Measurements from ENCODE around the gene SLC26A1. TPM values are rescaled to one million over a fixed set of nuclear protein-coding genes. Genes with fewer than 3 reads are reported as not detected.

SLC26A1 gene
- total and polyA plus RNA-seq, 8 donors = 0.28 to 1.7 (median 0.66) TPM

DNA sequence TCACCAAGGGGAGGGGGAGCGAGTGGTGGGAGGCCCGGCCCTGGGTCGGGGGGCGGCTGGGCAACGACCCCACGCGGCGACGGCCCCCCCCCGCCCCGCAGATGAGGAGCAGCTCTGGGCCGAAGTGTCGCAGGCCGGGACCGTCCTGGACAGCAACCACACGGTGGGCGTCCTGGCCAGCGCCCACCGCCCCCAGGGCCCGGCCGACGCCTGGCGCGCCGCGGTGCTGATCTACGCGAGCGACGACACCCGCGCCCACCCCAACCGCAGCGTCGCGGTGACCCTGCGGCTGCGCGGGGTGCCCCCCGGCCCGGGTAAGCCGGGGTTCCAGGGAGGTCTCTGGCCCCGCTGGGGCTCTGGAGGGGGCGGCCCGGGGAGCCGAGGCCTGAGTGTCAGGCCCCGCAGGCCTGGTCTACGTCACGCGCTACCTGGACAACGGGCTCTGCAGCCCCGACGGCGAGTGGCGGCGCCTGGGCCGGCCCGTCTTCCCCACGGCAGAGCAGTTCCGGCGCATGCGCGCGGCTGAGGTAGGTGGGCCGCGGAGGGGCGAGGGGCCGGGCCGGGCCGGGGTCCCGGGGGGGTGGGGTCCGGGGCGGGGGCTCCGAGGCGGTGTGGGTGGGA lies 9.5 kb upstream of the SLC26A1 start:
- DNase-seq = peak in 1 of 6 donors; percentile 50
- Histone ChIP-seq H3K36me3 (no peaks in the 10 kb centered on the region), H3K9me3 (no peaks in the 10 kb centered on the region), H3K4me3 (peak overlapping the region in 1 of 4 donors; percentile 10), H3K27ac (no peak overlapping the region), H3K4me1 (peaks cover 6 to 12% (median 11%) of the 10 kb centered on the region in 3 donors), H3K27me3 (peaks cover 0 to 18% (median 5%) of the 10 kb centered on the region in 4 donors)
- TF ChIP-seq, protein P1, sequence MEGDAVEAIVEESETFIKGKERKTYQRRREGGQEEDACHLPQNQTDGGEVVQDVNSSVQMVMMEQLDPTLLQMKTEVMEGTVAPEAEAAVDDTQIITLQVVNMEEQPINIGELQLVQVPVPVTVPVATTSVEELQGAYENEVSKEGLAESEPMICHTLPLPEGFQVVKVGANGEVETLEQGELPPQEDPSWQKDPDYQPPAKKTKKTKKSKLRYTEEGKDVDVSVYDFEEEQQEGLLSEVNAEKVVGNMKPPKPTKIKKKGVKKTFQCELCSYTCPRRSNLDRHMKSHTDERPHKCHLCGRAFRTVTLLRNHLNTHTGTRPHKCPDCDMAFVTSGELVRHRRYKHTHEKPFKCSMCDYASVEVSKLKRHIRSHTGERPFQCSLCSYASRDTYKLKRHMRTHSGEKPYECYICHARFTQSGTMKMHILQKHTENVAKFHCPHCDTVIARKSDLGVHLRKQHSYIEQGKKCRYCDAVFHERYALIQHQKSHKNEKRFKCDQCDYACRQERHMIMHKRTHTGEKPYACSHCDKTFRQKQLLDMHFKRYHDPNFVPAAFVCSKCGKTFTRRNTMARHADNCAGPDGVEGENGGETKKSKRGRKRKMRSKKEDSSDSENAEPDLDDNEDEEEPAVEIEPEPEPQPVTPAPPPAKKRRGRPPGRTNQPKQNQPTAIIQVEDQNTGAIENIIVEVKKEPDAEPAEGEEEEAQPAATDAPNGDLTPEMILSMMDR (IDR thresholded peaks at IDR 0.05) = no peak
- FAIRE-seq = no peak
- intact Hi-C loops (cut with DNase I) = no loop called here
- 2 to 3% methylated on average over 43 to 74 of the region's 75 CpGs for WGBS, 2 donors
- peak in 3 of 4 donors; percentile 7 to 24 (median 10) for ATAC-seq

DNA sequence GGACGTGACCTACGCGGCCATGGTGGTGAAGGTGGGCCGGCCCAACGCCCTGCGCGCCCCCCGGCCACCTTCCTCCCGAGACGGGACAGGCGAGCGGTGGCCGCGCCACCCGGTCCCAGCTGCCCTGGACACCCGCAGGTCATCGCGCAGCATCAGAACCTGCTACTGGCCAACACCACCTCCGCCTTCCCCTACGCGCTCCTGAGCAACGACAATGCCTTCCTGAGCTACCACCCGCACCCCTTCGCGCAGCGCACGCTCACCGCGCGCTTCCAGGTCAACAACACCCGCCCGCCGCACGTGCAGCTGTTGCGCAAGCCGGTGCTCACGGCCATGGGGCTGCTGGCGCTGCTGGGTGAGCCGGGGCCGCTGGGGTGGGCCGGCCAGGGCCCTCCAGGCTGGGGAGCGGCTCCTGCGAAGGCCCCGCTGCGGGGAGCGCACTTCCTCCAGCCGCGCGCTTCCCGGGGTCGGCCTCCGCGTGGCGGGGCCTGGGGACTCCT lies 9.0 kb upstream of the SLC26A1 start:
- H3K27me3 ChIP-seq = peaks cover 0 to 18% (median 5%) of the 10 kb centered on the region in 4 donors
- TF ChIP-seq, protein P1 (IDR thresholded peaks at IDR 0.05) = no peak
- ATAC-seq (peak; percentile 40 to 67 (median 60)), DNase-seq (peak in 2 of 6 donors; percentile 69 to 83), FAIRE-seq (no peak)
- H3K9me3 ChIP-seq = no peaks in the 10 kb centered on the region
- H3K36me3 ChIP-seq = no peaks in the 10 kb centered on the region
- intact Hi-C loops (cut with DNase I) = no loop called here
- H3K27ac ChIP-seq = no peak overlapping the region
- peaks cover 6 to 15% (median 11%) of the 10 kb centered on the region in 3 donors for H3K4me1 ChIP-seq
- peak overlapping the region in 1 of 4 donors; percentile 10 for H3K4me3 ChIP-seq
- WGBS, 2 donors = 3 to 4% methylated on average over 41 to 54 of the region's 54 CpGs

DNA sequence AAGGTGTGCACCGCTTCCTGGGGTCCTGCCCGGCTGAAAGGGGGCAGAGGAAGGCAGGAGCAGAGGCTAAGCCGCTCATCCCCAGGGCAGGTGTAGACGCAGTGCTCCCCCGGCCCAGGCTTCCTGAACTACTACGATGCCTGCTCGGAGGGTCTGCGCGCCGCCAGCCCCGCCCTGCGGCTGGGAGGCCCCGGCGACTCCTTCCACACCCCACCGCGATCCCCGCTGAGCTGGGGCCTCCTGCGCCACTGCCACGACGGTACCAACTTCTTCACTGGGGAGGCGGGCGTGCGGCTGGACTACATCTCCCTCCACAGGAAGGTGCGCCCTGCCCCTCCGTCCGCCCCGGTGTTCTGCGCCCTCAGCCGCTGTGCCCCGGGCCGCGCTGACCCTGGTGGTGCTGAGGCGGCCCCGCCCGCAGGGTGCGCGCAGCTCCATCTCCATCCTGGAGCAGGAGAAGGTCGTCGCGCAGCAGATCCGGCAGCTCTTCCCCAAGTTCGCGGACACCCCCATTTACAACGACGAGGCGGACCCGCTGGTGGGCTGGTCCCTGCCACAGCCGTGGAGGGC lies 8.4 kb upstream of the SLC26A1 start:
- ATAC-seq = no peak
- H3K9me3 ChIP-seq = no peaks in the 10 kb centered on the region
- H3K4me3 ChIP-seq = no peak overlapping the region
- TF ChIP-seq, protein P1 (IDR thresholded peaks at IDR 0.05) = no peak
- intact Hi-C loops (cut with DNase I) = no loop called here
- H3K36me3 ChIP-seq = no peaks in the 10 kb centered on the region
- H3K27ac ChIP-seq = no peak overlapping the region
- 30 to 45% methylated on average over 32 to 48 of the region's 48 CpGs for WGBS, 2 donors
- H3K4me1 ChIP-seq = peaks cover 6 to 15% (median 11%) of the 10 kb centered on the region in 3 donors
- peak in 2 of 6 donors; percentile 34 to 77 for DNase-seq
- no peak for FAIRE-seq
- peaks cover 0 to 18% (median 5%) of the 10 kb centered on the region in 4 donors for H3K27me3 ChIP-seq

DNA sequence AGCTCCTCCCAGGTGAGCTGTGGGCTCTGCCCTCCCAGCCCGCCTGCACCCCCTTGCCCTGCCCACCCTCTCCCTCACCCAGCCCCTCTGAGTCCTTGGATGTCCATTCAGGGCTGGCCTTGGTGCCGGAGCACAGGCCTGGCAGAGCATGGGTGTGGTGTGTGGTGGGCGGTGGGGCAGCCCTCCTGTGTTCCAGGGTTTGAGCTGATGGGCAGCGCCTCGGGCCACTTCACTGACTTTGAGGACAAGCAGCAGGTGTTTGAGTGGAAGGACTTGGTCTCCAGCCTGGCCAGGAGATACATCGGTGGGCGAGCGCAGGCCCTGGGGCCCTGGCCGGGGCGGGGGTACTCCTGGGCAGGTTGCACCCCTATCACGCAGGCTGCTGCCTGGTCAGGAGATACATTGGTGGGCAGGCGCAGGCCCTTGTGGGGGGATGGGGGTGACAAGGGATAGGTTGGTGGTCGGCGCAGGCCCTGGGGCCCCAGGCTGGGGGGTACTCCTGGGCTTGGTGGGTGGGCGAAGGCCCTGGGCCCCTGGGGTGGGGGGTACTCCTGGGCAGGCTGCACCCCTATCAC lies 7.6 kb upstream of the SLC26A1 start:
- Histone ChIP-seq H3K4me1 (peaks cover 6 to 15% (median 11%) of the 10 kb centered on the region in 3 donors), H3K36me3 (no peaks in the 10 kb centered on the region), H3K4me3 (no peak overlapping the region), H3K9me3 (no peaks in the 10 kb centered on the region), H3K27me3 (peaks cover 0 to 18% (median 5%) of the 10 kb centered on the region in 4 donors), H3K27ac (no peak overlapping the region)
- TF ChIP-seq, protein P1 (IDR thresholded peaks at IDR 0.05) = no peak
- peak in 2 of 6 donors; percentile 39 to 85 for DNase-seq
- intact Hi-C loops (cut with DNase I) = no loop called here
- ATAC-seq = no peak
- 78 to 83% methylated on average over 14 to 15 of the region's 15 CpGs for WGBS, 2 donors
- no peak for FAIRE-seq
